Measurements from ENCODE around the gene CYTL1. TPM values are rescaled to one million over a fixed set of nuclear protein-coding genes. Genes with fewer than 3 reads are reported as not detected.
"Not testable (repeated sequence)": the region's sequence is repeated elsewhere in the genome, so short reads cannot be mapped to it uniquely, and the experiment has no call there.

CYTL1 gene, protein sequence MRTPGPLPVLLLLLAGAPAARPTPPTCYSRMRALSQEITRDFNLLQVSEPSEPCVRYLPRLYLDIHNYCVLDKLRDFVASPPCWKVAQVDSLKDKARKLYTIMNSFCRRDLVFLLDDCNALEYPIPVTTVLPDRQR
- polyA plus RNA-seq (ENCODE audit: insufficient read length in 10 of 10), result 10 to 100 TPM in 1 of 10 donors, 1 to 10 TPM in 9; 4.7 to 23.8 (median 7.7) TPM
- long read RNA-seq, donor 1, partial matches to known transcripts, result 0 of 2 reads
- long read RNA-seq, donor 1, other reads (novel, unspliced or antisense), result 0 of 2 reads
- long read RNA-seq, donor 2, partial matches to known transcripts, result 0 of 4 reads
- long read RNA-seq, donor 2, other reads (novel, unspliced or antisense), result 0 of 4 reads
- long read RNA-seq, donor 3, result 0 reads
- long read RNA-seq, donor 4, partial matches to known transcripts, result 0 of 1 reads
- long read RNA-seq, donor 4, other reads (novel, unspliced or antisense), result 0 of 1 reads
- long read RNA-seq, donor 5, partial matches to known transcripts, result 0 of 4 reads
- long read RNA-seq, donor 5, other reads (novel, unspliced or antisense), result 0 of 4 reads
- long read RNA-seq, donor 6, partial matches to known transcripts, result 0 of 4 reads
- long read RNA-seq, donor 6, other reads (novel, unspliced or antisense), result 0 of 4 reads
- long read RNA-seq, donor 7, partial matches to known transcripts, result 0 of 2 reads
- long read RNA-seq, donor 7, other reads (novel, unspliced or antisense), result 0 of 2 reads
- long read RNA-seq, donor 8, transcript CYTL1-201 (4 exons, 1,003 nt), result major isoform, 6 of 6 reads
- long read RNA-seq, donor 8, partial matches to known transcripts, result 0 of 6 reads
- long read RNA-seq, donor 8, other reads (novel, unspliced or antisense), result 0 of 6 reads
- long read RNA-seq, donor 9, result 0 reads

DNA sequence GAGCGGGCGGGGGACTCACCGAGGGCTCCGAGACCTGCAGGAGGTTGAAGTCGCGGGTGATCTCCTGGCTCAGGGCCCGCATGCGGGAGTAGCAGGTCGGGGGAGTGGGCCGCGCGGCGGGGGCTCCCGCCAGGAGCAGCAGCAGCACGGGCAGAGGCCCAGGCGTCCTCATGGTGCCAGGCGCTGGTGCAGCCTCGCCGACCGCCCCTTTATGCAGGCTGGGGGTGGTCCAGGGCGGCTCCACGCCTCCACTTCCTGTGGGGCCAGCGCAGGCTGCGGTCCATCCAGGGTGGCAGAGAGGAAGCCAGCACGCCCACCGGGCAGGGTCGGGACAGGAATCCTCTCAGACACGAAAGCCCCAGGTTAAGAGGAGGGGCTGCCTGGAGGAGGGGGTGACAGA is at the start of gene CYTL1:
Gene CYTL1, minus strand, starts transcription at position 185 of the 400 bp plus-strand sequence. Its CDS starts 13 bp downstream, at position 172.
- DNase-seq, result peak in 1 of 3 donors; percentile 34

DNA sequence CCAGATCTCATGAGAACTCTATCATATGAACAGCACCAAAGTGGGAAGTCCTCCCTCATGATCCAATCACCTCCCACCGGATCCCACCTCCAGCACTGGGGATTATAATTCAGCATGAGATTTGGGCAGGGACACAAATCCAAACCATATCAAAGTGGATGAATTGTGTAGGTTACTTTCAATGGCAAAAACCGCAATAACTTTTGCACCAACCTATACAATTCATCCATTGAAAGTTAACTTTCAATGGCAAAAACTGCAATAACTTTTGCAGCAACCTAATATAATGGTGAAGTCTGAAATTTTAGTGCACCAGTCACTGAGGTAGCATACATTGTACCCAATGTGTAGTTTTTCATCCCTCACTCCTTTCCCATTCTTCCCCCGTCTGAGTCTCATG is 48.6 kb upstream of the CYTL1 start:
- no peak for DNase-seq

DNA sequence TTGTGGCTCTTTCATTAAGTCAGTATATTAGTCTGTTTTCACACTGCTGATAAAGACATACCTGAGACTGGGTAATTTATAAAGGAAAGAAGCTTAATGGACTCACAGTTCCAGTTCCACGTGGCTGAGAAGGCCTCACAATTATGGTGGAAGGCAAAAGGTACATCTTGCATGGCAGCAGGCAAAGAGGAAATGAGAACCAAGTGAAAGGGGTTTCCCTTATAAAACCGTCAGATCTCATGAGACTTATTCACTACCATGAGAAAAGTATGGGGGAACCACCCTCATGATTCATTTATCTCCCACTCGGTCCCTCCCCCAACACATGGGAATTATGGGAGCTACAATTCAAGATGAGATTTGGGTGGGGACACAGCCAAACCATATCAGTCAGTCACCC is 47.7 kb upstream of the CYTL1 start:
- DNase-seq, result not testable (repeated sequence)

DNA sequence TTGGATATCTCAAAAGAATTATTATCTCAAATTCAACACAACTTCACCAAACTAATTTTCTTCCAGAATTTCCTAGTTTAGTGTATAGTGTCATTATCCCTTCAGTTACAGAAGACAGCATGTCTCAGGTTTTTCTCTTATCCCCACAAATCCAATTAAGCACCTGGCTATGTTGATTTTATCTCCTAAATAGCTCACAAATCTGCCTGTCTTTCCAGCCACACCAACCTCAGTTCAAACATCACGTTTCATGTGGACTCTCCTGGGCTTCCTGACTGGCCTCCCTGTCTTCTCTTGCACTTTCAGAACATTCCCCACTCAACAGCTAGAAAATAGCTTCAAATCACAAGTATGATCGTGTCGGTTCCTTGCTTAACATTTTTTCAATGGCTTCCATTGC is 46.8 kb upstream of the CYTL1 start:
- no peak for DNase-seq

DNA sequence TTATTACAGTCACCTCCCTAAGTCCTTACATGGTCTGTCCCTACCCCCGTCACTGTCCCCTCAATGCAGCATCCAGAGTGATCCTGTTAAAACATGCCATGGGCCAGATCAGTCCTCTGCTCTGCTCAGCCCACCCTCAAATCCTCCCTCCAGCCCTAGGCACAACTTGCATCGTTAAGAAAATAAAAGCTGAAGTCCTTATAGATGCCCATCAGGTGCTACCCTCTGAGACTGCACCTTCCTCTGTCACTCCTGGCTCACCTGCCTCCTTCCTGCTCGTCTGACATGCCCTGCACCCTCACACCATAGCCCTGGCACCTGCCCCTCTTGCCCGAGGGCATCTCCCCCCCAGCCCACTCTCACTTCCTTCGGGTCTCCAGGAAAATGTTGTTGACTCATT is 36.2 kb upstream of the CYTL1 start:
- no peak for DNase-seq

DNA sequence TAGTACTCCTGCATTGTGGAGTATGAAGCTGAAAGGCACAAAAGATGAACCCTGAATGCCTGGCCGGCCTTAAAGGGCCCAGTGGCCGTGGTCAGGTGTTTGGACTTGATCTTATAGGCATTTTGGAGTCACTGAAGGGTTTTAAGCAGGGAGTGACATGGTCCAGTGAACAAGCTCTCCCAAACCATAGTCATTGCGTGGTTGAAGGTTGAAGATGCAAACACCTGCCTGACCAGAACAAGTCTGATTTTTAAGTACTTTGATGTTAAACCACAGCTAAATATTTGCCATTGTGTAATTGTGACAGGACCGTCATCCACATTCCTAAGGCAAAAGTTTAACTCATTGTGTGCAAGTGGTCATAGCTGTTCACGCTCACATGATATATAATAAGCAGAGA is 35.3 kb upstream of the CYTL1 start:
- no peak for DNase-seq

DNA sequence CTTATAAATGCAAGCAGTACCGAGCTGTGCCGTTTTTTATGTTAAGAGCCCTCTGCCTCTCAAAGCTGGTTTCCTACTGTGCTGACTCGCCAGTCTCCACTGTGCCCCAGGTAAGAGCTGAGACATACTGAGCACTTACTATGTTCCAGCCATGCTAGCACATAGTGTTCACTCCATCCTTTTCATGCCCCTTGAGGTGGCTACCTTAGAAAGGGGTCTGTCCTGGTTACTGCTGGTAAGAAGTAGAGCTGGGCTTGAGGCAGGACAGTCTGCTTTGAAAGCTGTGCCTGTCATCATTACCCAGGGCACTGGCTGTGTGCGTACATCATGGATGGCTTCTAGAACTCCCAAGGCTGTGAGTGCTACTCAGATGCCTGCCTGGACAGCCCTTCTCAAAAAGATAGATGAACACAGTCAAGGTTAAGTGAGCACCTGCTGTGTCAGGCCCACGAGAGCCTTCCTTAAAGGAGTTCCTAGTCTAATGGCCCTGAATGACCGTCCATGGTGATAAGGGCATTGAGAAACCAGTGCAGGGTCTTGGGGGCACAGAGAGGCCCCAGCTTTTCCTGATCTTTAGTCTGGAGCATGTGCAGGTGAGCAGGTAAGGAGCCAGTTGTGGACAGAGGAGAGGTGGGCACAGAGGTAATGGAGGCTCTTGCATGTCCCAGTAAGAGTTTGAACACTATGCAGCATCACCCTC is 33.6 kb upstream of the CYTL1 start:
- no peak for DNase-seq

DNA sequence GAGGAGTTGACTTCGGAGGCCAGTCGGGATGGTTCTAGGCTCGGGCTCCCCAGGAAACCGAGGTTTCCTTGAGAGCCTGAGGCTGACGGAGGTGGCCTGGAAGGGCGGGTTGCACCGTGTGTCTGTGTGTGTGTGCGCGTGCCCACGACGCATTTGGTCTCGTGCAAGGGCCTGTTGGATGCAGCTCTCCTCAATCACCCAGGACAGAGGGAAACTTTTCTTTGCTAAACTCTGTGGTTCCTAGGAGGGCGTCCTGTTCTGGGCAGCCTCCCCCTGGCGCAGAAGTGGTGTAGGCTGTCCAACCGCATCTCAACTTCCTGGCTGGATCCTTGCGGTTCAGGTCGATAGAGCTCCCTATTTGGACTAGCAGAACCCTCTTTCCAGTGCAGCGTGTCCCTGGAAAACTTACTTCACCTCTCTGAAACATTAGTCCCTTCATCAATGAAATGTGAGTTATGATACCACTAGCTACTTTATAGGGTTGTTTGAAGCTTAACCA is 33.0 kb upstream of the CYTL1 start:
- DNase-seq, result peak in 1 of 3 donors; percentile 53

DNA sequence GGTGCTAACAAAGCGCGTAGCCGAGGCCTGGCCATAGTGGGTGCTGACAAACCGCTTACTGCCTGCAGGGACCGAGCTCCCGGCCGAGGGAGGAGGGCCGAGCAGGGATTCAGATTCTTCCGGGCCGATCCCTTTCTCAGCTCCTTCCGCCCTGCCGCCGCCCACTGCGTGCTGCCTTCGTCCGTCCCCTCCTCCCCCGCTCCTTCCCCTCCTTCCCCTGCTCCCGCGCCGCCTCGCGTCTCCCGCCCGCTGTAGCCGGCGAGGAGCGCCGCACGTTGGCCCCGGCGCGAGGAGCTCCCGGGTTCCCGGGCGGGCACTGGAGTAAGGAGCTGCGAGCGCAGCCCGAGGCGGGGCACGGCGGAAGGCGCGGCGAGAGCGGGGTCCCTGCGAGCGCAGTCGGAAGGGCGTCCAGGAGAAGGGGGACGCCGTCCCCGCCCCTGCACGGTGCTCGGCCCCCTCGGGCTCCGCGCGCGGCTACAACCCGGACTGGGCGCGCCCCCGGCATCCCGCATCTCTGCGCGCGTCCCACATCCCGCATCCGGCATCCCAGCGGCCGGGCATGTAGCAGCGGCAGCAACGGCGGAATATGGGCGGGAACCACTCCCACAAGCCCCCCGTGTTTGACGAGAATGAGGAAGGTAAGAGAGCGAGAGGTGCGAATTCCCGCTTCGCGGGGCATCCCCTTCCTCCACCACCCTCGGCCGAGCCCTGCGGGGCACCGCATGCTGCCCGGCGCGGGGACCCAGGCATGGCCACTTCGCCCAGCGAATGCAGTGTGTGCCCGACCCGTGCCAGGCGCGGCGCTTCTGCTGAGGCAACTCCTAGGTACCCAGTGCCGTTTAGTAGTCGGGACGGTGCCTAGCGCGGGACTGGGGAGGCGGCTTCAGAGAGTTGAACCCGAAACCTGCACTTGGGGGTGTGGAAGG is 32.3 kb upstream of the CYTL1 start, which contains the start of gene STK32B:
Gene STK32B, plus strand, starts transcription at position 203 of the 926 bp plus-strand sequence.
- DNase-seq, result peak; percentile 43 to 88 (median 65)

DNA sequence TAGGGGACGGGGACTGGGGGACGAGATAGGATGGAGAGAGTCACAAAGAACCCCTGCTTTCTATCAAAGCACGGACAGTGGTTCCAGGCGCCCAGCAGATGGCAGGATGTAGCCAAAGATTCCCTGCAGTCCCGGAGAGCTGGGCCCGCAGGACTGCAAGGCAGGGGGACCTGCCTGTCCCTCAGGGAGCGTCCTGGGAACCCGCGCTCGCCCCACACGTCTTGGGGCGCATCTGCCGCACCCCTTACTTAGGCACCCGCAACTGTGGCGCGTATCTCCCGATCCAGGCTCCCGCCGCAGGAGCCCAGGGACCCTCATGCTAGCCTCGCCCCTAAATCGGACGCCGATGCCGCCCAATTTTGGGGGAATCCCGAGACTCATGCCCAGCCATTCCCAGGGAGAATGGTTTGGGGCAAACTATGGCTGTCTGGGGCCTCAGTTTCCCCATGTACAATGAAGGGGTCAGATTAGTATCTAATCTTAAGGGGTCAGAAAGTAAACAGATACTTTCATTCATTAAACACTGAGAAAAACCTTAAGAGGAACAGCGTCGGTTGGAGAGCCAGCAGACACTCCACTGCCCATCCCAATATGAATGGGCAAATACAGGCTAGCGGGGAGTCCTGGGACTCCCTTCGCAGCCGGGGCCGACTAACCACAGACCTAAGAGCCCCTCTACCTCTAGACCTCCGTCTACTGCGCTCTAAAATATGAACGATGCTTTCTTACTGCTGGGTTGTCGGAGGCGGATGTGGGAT is 31.4 kb upstream of the CYTL1 start:
- peak; percentile 71 to 87 (median 81) for DNase-seq

DNA sequence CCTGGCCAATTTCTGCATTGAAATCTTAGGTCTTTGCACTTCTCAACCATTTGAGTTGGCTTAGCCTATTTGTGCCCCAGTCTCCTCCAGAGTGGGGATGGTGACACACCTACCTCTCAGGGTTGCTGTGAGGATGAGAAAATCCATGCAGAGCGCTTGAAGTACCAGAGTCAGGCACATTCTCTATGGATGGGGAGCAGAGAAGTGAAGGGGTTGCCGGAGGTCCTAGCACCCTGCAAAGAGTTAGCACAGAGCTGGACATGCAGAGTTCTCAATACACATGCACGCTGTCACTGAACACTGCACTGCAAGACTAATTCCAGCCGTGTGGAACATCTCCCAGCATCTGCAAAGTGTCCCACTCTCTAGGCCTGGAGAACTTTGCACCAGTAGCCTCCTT is 29.5 kb upstream of the CYTL1 start:
- no peak for DNase-seq

DNA sequence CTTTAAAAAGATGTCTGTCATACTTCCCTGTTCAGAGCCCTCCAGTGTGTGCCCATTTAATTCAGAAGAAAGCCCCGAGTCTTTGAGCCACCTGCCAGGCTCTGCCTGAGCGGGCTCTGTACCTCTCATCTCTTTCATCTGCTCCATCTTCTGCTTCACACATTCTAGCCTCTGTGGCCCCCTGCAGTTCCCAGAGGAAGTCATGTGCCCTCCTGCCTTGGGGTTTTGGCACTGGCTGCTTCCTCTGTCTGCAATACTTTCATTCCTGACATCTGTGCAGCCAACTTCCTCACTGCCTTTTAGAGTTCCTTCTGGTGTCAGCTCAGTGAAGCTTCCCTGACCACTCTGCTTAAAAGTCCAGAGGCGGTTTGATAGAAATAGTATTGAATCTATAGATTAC is 25.8 kb upstream of the CYTL1 start:
- peak in 1 of 3 donors; percentile 52 for DNase-seq

DNA sequence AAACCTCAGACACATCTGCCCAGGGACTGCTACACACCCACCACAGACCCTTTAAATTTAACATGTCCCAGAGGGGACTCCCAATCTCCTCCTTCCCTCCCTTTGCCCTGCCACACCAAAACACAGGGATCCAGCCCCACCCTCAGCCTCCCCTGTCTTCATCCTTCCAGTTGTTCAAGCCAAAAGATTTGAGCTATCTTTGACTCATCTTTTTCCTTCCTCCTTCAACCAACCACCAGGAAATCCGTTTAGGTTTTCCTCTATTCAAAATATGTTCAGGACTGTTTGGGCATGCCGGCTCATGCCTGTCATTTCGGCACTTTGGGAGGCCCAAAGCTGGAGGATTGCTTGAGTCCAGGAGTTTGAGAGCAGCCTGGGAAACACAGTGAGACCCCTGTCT is 25.1 kb upstream of the CYTL1 start:
- no peak for DNase-seq

DNA sequence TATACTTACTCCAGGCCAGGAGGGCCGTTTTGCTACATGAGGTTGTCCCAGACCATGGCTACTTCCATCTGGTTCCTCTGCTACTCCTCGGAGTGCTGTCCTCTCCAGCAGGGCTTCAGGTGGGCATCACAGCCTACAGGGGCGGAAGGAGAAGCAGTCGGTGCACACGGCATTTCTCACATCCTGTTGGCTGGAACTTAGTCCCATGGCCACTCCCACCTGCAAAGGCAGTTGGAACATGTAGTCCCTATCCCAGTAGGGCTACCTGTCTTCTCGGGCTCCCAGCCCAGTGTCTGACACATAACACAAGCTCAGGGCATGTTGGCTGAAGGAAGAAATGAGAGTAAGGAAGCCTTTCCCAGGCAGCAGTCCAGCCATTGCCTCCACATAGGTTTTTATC is 24.3 kb upstream of the CYTL1 start:
- DNase-seq, result no peak

DNA sequence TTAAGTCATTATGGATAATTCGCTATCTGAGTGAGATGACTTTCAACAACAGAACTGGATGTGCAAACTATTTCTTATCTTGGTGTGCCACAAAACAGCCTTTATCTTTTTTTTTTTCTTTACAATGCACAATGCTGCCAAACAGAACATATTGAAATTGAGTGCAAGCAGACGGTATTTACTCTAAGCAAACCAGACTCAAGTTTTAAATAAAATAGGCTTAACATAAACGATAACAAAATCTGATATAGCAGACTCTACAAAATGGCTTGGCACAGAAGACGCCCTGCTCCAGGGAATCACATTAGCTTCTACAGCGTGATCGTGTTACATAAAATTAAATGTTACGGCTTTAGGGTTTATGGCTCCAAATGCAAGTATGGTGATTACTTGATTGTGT is 22.4 kb upstream of the CYTL1 start:
- DNase-seq, result peak in 1 of 3 donors; percentile 67

DNA sequence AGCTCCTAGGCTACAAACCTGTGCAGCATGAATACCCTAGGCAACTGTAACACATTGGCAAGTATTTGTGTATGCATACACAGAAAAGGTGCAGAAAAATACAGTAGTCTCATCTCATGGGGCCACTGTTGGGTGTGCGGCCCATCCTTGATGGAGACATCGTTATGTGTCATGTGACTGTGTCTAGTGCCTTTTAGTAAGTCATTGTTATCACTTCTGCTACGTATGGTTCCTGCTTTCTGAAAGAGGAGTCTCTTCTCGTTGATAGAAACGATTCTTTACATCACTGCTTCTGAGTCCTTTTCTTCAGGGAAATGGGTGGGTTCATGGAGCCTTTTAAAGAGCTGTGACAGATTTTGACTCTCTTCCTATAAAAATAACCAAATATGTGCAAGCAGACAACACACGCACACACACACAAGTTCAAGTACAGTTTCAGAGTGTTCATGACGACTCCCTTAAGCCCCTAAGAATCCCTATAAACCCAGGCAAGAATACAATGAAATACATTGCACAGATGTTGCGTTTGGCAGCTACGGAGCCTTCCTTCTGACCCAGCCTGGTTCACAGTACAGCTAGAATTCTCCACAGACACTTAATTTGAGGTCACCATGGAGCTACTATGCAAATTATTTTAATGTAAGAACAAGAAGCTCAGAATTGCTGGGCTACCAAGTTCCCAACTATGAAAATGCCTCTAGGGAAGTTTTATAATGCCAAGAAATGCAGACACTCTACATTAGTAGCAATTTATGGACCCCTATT is 21.8 kb upstream of the CYTL1 start:
- DNase-seq, result peak in 1 of 3 donors; percentile 86

DNA sequence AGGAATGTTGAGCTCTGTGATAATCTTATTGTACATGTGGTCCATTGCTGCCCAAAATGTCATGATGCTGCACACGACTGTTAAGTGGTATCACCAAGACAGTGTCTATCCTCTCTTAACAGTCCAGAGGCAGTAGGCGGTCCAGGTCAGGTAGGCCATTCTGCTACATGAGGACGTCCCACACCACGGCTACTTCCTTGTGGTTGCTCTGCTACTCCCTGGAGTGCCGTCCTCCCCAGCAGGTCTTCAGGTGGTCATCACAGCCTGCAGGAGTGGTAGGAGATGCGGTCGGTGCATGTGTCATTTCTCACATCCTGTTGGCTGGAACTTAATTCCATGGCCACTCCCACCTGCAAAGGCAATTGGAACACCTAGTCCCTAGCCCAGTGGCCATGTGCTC is 20.5 kb upstream of the CYTL1 start:
- no peak for DNase-seq

DNA sequence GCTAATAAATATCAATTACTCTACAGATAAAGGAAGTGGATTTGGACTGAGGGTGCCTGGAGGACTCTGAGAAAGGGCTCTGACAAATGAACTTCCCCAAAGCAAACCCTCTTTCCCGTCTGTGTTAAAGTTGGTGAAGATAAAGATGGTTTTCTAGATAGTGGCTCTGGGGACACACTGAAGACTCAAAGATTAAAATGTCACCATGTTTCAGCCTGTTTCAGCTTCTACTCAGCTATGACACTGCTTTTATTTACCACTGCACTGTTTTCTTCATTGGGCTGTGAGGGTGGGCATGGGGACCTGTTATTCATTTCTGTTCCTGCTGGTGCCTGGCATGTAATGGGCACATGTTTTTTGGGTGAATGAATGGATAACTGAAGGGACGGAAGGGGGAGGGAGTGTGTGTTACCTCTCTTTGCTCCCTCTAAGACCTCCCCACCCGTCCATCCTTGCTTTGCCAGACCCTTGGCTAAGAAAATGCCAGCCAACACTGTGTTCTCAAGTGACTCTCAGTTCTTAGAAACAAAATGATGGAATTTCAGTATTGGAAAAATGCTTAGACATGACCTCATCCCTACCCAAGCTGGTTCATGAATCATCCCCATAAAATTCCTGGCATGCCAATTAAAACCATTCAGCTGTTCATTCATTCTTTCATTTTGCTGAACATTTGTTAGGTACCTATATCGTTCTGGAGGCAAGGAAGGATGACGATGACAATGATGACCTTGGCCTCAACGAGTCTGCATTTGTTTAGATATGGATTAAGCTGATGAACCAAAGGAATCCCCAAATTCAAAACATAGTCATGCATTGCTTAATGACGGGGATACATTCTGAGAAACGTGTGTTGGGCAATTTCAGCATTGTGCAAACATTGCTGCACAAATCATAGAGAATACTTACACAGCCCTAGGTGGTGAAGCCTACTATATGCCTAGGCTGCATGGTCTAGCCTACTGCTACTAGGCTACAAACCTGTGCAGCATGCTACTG is 18.6 kb upstream of the CYTL1 start:
- DNase-seq, result peak in 2 of 3 donors; percentile 65 to 87
